Stimulated activated CD4-positive, alpha-beta T cell treated with anti-CD3 and anti-CD28 coated beads, TNF-alpha, amount 100 ng/mL, for 24 hours (primary cell): Measurements from ENCODE around the gene EFNA5.

Source experiments
- DNase-seq, 3 experiments: peaks; one replicate each; pipeline ENCODE4 v3.0.0-alpha.2; 2020; ENCODE audit warnings: low read depth in 3 of 3

The EFNA5 gene

GRCh38 chr5:107428303-107428813 is 242.4 kb downstream of the EFNA5 start:
- no peak for DNase-seq

GRCh38 chr5:107426872-107427271 is 243.9 kb downstream of the EFNA5 start:
- DNase-seq: no peak

GRCh38 chr5:107426209-107426608 is 244.5 kb downstream of the EFNA5 start:
- DNase-seq: no peak

- no peak for DNase-seq
These were observed 245.2 kb downstream of the EFNA5 start for GRCh38 chr5:107425541-107426031.

- no peak for DNase-seq
These were observed 246.2 kb downstream of the EFNA5 start for GRCh38 chr5:107424491-107424890.

GRCh38 chr5:107422494-107422893 is 248.2 kb downstream of the EFNA5 start:
- DNase-seq: no peak

- no peak for DNase-seq
These were observed 251.2 kb downstream of the EFNA5 start for GRCh38 chr5:107419498-107419897.

- DNase-seq: no peak
These were observed 251.8 kb downstream of the EFNA5 start for GRCh38 chr5:107418902-107419301.

GRCh38 chr5:107418071-107418470 is 252.7 kb downstream of the EFNA5 start:
- no peak for DNase-seq

- DNase-seq: no peak
These were observed 255.0 kb downstream of the EFNA5 start for GRCh38 chr5:107415762-107416161.

- DNase-seq: no peak
These were observed 255.9 kb downstream of the EFNA5 start for GRCh38 chr5:107414802-107415201.

GRCh38 chr5:107413754-107414153 is 257.0 kb downstream of the EFNA5 start:
- no peak for DNase-seq

GRCh38 chr5:107408564-107408963 is 262.2 kb downstream of the EFNA5 start:
- no peak for DNase-seq

- DNase-seq: no peak
These were observed 262.9 kb downstream of the EFNA5 start for GRCh38 chr5:107407713-107408298.

GRCh38 chr5:107404595-107405374 is 266.0 kb downstream of the EFNA5 start:
- no peak for DNase-seq

- no peak for DNase-seq
These were observed 267.3 kb downstream of the EFNA5 start for GRCh38 chr5:107403228-107403953.

GRCh38 chr5:107402434-107403227 is 268.1 kb downstream of the EFNA5 start:
- DNase-seq: no peak

GRCh38 chr5:107401470-107402122 is 269.1 kb downstream of the EFNA5 start:
- DNase-seq: no peak

GRCh38 chr5:107400328-107400727 is 270.4 kb downstream of the EFNA5 start:
- no peak for DNase-seq

GRCh38 chr5:107398703-107399102 is 272.0 kb downstream of the EFNA5 start:
- DNase-seq: no peak

- DNase-seq: no peak
These were observed 274.4 kb downstream of the EFNA5 start for GRCh38 chr5:107396351-107396690.
